OCI-LY3 (cell line): ENCODE data around the gene TRMT112.
"Not testable (repeated sequence)": the region's sequence is repeated elsewhere in the genome, so short reads cannot be mapped to it uniquely, and the experiment has no call there.

Experiments used
- CTCF ChIP-seq: fragments of 200-600, 300-600 bp; sonication (generic); IDR thresholded peaks from 2 replicates; pipeline ENCODE4 v1.5.1; 2014; ENCODE audit warnings: antibody characterized with exemption, low read length, low read depth
- EZH2phosphoT487 ChIP-seq: fragments of 200-600 bp; shearing (Covaris generic); IDR thresholded peaks from 2 replicates; pipeline ENCODE4 v1.6.1; 2018; ENCODE audit warnings: antibody characterized with exemption, mixed run types, low read depth

DNA sequence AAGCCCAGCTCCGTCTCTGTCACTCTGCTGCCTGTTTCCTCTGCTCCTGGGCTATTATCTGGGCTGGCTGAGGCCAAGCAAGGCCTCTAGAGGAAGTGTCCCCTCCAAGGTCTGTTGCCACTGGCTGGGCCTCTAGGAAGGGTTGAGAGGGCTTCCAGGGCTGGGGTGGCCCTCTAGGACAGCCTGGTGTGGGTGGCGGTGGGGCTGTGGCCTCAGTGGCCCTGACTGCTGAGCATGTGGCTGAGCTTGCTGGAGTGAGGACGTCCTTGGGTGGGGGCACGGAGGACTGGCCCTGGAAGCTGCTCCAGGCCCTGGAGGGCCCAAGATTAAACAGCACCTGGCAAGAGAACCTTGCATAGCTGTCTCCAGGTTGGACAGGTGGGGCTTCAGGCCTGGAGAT is 6.6 kb upstream of the TRMT112 start:
- not testable (repeated sequence) for TF ChIP-seq CTCF, EZH2phosphoT487
